Stimulated activated CD8-positive, alpha-beta memory T cell treated with anti-CD3 and anti-CD28 coated beads, Interleukin-15, amount 100 ng/mL, for 48 hours (primary cell): ENCODE results near the gene CTPS2.

Experiments
- DNase-seq, 2 donors: peaks; one replicate each; pipeline ENCODE4 v3.0.0-alpha.2; 2020; ENCODE audit warnings: low read depth in 2 of 2

Gene CTPS2

DNA sequence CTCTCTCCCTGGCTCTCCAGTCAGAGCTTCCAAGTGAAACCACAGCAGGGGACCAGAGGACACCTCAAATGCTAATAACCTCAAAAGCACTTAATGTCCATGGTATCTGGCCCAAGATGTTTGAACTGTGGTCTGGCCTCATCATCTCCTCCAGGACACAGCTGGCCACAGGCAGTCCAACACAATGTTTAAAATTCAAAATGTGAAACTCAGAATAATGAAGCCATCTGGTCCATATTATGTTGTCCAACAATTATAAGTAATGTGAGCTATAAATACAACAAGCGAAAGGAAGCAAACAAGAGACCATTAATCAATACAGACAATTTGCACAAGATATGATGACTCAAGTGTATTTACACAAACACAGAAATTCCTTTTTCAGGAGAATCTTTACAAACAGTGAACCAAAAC, 153.3 kb downstream of the CTPS2 start:
- DNase-seq: no peak

DNA sequence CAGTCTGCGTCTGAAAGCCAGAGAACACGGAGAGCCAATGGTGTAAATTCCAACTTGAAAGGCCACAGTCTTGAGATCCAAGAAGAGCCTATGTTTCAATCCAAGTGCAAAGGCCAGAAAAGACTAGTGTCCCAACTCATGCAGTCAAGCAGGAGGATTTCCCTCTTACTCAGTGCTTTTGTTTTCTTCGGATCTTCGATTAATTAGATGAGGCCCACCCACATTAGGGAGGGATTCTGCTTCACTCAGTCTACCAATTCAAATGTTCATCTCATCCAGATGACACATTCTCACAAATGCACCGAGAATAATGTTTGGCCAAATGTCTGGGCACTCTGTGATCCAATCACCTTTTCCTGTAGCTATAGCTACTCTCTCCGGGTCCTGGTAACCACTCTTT, 154.0 kb downstream of the CTPS2 start:
- no peak for DNase-seq

DNA sequence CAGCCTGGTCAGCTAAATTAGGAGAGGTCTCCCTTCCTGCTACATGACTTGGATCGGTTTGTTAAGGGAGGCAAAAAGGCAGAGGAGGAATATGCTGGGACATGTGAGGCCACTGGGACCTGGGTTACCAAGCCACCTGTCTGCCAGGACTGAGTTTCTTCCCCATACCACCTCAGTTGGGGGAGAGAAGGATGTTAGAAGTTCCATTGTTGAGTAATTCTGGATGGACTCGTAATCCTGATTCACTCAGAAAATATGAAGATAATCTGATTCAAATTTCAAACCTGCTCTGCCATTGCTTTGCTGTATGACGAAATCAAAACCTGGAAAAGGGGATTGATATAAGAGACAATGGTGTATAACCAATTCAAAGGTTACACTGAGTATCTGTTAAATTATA, 159.9 kb downstream of the CTPS2 start:
- DNase-seq: no peak

DNA sequence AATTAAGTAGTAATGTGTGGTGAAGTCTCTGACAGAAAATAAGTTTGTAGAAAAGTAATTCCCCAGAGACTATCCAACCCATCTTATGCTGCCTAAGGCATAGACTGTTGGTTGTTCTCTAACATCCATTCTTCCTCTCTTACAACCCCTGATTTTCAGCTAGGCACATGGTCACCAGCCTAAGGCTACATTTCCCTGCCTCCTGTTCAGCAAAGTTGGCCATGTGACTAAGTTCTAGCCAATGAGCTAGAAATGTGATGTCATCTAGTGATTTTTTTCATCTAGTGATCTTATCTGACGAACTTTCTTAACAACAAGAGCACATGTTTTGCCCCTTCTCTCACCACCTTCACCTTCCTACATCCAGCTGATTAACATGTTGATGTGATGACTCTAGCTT, 164.8 kb downstream of the CTPS2 start:
- DNase-seq: no peak

DNA sequence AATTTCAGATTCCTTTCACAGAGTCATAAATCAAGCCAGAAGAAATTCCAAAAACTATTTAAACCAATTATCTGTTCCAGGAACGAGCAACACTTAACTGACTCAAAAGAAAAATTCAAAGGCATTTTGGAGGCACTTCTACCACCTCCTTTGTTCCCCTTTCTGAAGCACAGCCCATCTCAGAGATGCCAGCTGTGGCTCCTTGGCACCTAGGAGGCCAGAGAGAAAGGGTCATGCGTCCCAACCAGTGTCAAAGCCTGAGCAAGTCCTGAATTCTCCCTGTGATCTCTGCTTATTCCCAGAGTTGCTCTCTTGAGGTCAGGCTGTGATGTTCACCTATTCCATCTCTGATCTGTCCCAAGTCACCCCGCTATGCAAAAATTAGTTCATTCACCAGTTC, 167.5 kb downstream of the CTPS2 start:
- no peak for DNase-seq
